Stimulated activated CD8-positive, alpha-beta memory T cell treated with anti-CD3 and anti-CD28 coated beads, Interleukin-15, amount 100 ng/mL, for 24 hours (primary cell): Measurements from ENCODE around the gene LDB2.

ENCODE experiments used
- DNase-seq: peaks from one replicate; pipeline ENCODE4 v3.0.0-alpha.2; 2020; ENCODE audit warnings: low read depth

LDB2 gene

GRCh38 chr4:16884673-16885460, 13.6 kb downstream of the LDB2 start:
- no peak for DNase-seq

GRCh38 chr4:16883806-16884205, 14.6 kb downstream of the LDB2 start:
- DNase-seq: no peak

- DNase-seq: no peak
These were observed 17.1 kb downstream of the LDB2 start for GRCh38 chr4:16881151-16881884.

GRCh38 chr4:16875487-16875886, 23.0 kb downstream of the LDB2 start:
- no peak for DNase-seq

- no peak for DNase-seq
These were observed 28.7 kb downstream of the LDB2 start for GRCh38 chr4:16869594-16870245.

GRCh38 chr4:16868674-16869073, 29.8 kb downstream of the LDB2 start:
- DNase-seq: no peak

GRCh38 chr4:16867827-16868226, 30.6 kb downstream of the LDB2 start:
- DNase-seq: no peak

GRCh38 chr4:16866974-16867373, 31.5 kb downstream of the LDB2 start:
- DNase-seq: no peak

GRCh38 chr4:16865897-16866283, 32.6 kb downstream of the LDB2 start:
- DNase-seq: no peak

GRCh38 chr4:16865209-16865896, 33.1 kb downstream of the LDB2 start:
- no peak for DNase-seq

- no peak for DNase-seq
These were observed 34.2 kb downstream of the LDB2 start for GRCh38 chr4:16864199-16864598.

- DNase-seq: no peak
These were observed 35.7 kb downstream of the LDB2 start for GRCh38 chr4:16862697-16863096.

- DNase-seq: no peak
These were observed 37.9 kb downstream of the LDB2 start for GRCh38 chr4:16860516-16860915.

GRCh38 chr4:16859031-16859430, 39.4 kb downstream of the LDB2 start:
- DNase-seq: no peak

- no peak for DNase-seq
These were observed 40.1 kb downstream of the LDB2 start for GRCh38 chr4:16858275-16858752.

- DNase-seq: no peak
These were observed 41.0 kb downstream of the LDB2 start for GRCh38 chr4:16857425-16857824.

GRCh38 chr4:16853640-16854039, 44.8 kb downstream of the LDB2 start:
- no peak for DNase-seq

- no peak for DNase-seq
These were observed 45.8 kb downstream of the LDB2 start for GRCh38 chr4:16852644-16853043.

- DNase-seq: no peak
These were observed 46.2 kb downstream of the LDB2 start for GRCh38 chr4:16852228-16852627.

GRCh38 chr4:16846540-16847117, 51.8 kb downstream of the LDB2 start:
- no peak for DNase-seq

- DNase-seq: no peak
These were observed 53.4 kb downstream of the LDB2 start for GRCh38 chr4:16844816-16845586.
